VCaP (cell line): ENCODE measurements around the gene FARS2.

ENCODE experiments used
- H3K27ac ChIP-seq: fragments of 450-650 bp; 2 replicates; pipeline ENCODE4 v1.5.1; 2017
- TF ChIP-seq, protein P1 (sequence below): fragments of 450-650 bp; conservative IDR thresholded peaks from 2 replicates; pipeline ENCODE4 v1.5.1; 2017; ENCODE audit warnings: mild to moderate bottlenecking, moderate library complexity

The FARS2 gene

DNA sequence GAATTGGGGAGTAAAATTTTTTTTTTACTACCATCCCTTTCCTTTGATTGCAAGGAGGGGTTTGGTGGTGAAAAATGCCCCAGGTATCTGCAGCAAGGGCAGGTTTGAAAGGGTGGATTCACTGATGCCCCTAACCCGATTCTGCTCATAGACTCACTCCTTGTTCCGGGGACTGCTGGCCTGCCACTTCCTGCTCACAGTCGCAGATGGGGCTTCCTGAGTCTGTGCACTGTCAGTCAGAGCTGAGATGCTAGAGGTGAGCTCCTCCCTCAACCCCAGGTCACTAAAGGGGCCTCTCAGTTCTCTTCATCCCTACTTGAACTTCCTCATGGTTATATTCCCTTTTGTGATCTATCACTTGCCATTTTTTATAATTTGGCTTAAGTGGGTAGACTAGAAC lies 357.9 kb downstream of the FARS2 start:
- no peak overlapping the region for H3K27ac ChIP-seq
- TF ChIP-seq, protein P1, sequence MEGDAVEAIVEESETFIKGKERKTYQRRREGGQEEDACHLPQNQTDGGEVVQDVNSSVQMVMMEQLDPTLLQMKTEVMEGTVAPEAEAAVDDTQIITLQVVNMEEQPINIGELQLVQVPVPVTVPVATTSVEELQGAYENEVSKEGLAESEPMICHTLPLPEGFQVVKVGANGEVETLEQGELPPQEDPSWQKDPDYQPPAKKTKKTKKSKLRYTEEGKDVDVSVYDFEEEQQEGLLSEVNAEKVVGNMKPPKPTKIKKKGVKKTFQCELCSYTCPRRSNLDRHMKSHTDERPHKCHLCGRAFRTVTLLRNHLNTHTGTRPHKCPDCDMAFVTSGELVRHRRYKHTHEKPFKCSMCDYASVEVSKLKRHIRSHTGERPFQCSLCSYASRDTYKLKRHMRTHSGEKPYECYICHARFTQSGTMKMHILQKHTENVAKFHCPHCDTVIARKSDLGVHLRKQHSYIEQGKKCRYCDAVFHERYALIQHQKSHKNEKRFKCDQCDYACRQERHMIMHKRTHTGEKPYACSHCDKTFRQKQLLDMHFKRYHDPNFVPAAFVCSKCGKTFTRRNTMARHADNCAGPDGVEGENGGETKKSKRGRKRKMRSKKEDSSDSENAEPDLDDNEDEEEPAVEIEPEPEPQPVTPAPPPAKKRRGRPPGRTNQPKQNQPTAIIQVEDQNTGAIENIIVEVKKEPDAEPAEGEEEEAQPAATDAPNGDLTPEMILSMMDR: no peak

DNA sequence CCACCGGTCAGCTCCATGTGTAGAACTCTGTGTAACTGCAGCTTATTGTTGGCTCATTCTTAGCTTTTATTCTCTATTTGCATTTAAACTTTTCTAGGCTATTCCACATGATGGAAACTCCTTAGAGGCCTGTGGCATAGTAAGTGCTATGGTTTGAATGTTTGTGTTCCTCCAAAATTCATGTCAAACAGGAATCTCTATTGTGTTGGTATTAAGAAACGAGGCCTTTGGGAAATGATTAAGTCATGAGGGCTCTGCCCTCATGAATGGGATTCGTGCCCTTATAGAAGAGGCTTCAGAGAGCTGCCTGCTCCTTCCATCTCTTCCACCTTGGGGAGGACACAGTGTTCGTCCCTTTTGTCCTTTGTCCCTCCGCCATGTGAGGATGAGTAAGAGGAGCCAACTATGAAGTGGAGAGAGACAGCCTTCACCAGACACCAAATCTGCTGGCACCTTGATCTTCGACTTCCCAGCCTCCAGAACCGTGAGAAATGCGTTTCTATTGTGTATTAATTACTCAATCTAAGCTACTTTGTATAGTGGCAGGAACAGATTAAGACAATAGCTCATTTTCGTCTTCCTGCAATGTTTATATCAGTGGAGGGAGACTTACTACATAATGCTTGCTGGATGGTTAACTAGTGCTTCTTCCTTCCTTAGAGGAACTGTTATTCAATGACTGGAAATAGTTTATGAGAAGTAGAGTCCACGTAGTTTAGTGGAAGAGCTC lies 361.1 kb downstream of the FARS2 start:
- TF ChIP-seq, protein P1: no peak

DNA sequence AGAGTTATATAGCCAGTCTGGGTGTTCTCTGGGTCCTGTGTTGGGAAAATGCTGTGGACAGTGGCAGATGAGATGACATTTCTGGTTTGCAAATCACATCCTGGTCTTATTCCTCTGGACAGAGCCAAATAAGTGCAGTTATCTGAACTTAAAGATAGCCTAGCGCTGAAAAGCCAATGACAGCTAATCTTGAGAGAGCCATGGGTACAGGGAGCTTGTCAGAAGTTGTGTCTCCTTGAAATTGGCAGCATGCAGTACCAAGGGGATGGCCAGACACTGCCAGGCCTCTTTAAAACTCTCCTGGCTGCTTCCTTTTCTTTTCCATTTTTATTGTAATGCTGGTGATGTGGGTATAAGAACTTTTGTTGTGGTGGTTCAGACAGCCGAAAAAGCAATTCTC lies 362.5 kb downstream of the FARS2 start:
- TF ChIP-seq, protein P1: no peak
- no peak overlapping the region for H3K27ac ChIP-seq

More for the DNA sequence above, 361.1 kb downstream of the FARS2 start:
- H3K27ac ChIP-seq: no peak overlapping the region

DNA sequence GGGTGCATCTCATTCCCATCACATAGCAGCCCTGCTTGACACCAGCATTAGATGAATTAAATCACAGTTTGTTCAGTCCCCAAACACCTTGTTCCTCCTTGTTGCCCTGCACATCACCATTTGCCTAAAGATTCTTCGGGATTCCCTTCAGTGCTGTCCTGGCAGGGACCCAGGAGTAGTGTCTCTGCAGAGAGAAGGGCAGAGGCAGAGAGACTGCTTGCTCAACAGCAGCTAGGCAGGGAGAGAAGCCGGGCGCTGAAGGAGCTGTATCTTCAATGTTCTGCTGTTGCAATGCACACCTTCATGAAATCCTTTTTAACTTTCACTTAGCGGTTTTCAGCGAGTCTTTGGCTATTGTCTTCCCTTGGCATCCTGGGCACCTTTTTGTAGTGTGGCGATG lies 362.9 kb downstream of the FARS2 start:
- no peak overlapping the region for H3K27ac ChIP-seq
- TF ChIP-seq, protein P1: no peak

DNA sequence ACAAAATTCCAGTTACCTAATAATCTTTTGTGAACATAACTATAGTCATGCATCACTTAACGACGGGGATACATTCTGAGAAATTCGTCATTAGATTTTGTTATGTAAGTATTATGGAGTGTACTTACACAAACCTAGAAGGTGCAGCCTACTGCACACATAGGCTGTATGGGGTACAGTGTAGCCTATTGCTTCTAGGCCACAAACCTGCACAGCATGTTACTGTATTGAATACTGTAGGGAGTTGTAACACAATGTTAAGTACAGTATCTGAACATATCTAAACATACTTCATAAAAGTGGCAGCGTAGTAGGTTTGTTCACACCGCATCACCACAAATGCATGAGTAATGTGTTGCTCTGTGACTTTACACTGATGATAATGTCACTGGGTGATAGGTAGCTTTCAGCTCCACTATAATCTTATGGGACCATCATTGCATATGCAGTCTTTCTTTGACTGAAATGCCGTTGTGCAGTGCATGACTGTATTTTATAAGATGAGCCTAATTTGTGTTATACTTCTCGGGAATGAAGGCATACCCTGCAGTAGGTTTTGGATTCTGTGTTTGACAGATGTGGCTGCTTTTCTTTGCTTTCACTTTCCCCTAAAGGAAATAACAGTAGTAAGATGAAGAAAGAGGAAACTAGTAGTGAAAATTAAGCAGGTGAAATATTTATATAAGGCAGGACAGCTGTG lies 365.6 kb downstream of the FARS2 start:
- no peak overlapping the region for H3K27ac ChIP-seq
- TF ChIP-seq, protein P1: no peak

DNA sequence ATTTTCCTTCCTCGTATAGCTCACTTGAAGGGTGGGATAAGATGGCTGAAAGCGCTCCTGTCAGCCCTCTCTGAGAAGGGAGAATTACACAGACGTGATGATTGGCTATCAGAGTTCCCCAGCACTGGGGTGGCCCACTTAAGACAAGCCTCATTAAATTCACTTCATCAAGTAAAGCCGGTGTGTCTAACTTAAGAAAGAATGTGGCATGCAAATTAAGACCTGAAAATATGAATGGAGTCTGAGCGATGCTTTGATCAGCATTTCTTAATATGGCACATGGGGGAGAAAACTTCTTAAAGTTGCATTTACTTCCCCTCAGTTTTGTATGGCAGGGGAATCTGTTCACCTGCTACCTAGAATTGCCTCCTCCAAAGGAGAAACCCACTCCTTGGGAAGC lies 369.3 kb downstream of the FARS2 start:
- H3K27ac ChIP-seq: no peak overlapping the region
- TF ChIP-seq, protein P1: no peak

DNA sequence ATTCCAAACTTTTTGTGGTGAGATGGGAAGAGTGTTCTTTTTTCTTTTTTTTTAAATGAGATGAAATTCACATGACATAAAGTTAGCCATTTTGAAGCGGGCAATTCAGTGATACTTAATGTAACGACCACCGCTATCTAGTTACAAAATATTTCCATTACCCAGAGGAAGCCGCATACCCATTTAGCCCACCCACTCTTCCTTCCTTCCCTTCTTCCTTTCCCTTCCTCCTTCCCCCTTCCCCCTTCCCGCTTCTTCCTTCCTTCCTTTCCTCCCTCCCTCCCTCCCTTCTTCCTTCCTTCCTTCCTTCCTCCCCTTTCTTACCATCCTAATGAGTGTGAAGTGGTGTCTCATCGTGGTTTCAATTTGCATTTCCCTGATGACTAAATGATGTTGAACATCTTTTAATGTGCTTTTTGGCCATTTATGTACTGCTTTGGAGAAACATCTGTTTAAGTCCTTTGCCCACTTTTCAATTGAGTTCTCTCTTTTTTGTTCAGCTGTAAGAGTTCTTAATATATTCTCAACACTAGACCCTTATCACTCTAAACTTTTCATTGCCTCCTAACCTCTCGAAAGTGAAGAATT lies 371.1 kb downstream of the FARS2 start:
- TF ChIP-seq, protein P1: no peak
- no peak overlapping the region for H3K27ac ChIP-seq
